Measurements from ENCODE around the gene BMP2K.

DNA sequence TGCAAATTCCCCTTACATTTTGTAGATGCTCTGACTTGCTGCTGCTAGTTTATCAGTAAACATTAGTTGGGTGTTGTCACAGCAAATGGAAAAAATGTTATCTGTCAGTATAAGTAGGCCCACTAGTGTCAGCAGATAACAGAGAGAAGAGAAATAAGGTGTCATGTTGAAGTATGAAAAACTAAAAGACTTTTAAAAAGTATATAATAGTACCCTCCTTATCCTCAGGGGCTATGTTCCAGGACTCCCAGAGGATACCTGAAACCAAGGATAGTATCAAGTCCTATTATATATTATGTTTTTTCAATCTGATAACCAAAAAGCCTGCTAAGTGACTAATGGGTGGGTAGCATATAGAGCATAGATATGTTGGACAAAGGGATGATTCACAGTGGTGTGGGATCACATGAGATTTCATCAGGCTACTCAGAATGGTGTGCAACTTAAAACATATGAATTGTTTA lies 11.6 kb upstream of the BMP2K start:
- TF ChIP-seq CTCF (IDR thresholded peaks at IDR 0.05; ENCODE audit: insufficient read depth, low read depth, low read length) = no peak
- no peak for TF ChIP-seq EZH2 (IDR thresholded peaks at IDR 0.05; ENCODE audit: insufficient read depth, low read length)
